T-helper 2 cell (primary cell): ENCODE measurements around the gene HECA.
"Not testable (repeated sequence)": the region's sequence is repeated elsewhere in the genome, so short reads cannot be mapped to it uniquely, and the experiment has no call there.

Source experiments
- DNase-seq, 5 experiments: peaks; one replicate each; pipeline versions ENCODE4 v3.0.0 to v3.0.0-alpha.2; 2012 to 2022

Gene HECA

GRCh38 chr6:139137706-139138105 lies 2.8 kb downstream of the HECA start:
- no peak for DNase-seq

GRCh38 chr6:139140854-139141253 lies 6.0 kb downstream of the HECA start:
- DNase-seq: not testable (repeated sequence)

GRCh38 chr6:139142262-139142661 lies 7.4 kb downstream of the HECA start:
- DNase-seq: no peak

GRCh38 chr6:139143111-139143510 lies 8.2 kb downstream of the HECA start:
- peak in 1 of 5 experiments; percentile 52 for DNase-seq

GRCh38 chr6:139144490-139145085 lies 9.7 kb downstream of the HECA start:
- peak in 1 of 5 experiments; percentile 56 for DNase-seq

- DNase-seq: no peak
Observed at GRCh38 chr6:139145661-139146060, 10.8 kb downstream of the HECA start.

- DNase-seq: peak in 1 of 5 experiments; percentile 82
Observed at GRCh38 chr6:139146317-139146726, 11.4 kb downstream of the HECA start.

- no peak for DNase-seq
Observed at GRCh38 chr6:139147628-139148027, 12.7 kb downstream of the HECA start.

- DNase-seq: no peak
Observed at GRCh38 chr6:139148557-139149235, 13.8 kb downstream of the HECA start.

GRCh38 chr6:139149383-139149782 lies 14.5 kb downstream of the HECA start:
- DNase-seq: no peak

- no peak for DNase-seq
Observed at GRCh38 chr6:139150920-139151319, 16.0 kb downstream of the HECA start.

GRCh38 chr6:139151425-139152087 lies 16.7 kb downstream of the HECA start:
- DNase-seq: no peak

GRCh38 chr6:139152088-139152891 lies 17.4 kb downstream of the HECA start:
- DNase-seq: peak in 1 of 5 experiments; percentile 58

- DNase-seq: no peak
Observed at GRCh38 chr6:139152892-139153271, 18.0 kb downstream of the HECA start.

GRCh38 chr6:139153855-139154254 lies 19.0 kb downstream of the HECA start:
- DNase-seq: peak in 1 of 5 experiments; percentile 68

- no peak for DNase-seq
Observed at GRCh38 chr6:139154881-139155547, 20.1 kb downstream of the HECA start.

- no peak for DNase-seq
Observed at GRCh38 chr6:139156102-139156501, 21.2 kb downstream of the HECA start.

- DNase-seq: no peak
Observed at GRCh38 chr6:139156551-139156950, 21.7 kb downstream of the HECA start.

- DNase-seq: not testable (repeated sequence)
Observed at GRCh38 chr6:139157086-139157485, 22.2 kb downstream of the HECA start.

GRCh38 chr6:139159016-139159415 lies 24.1 kb downstream of the HECA start:
- no peak for DNase-seq

- DNase-seq: peak in 4 of 5 experiments; percentile 19 to 88 (median 77)
Observed at GRCh38 chr6:139161169-139161568, 26.3 kb downstream of the HECA start.

GRCh38 chr6:139161817-139162284 lies 27.0 kb downstream of the HECA start:
- peak in 4 of 5 experiments; percentile 45 to 88 (median 54) for DNase-seq
